ENCODE data around the gene C19orf67. TPM values are rescaled to one million over a fixed set of nuclear protein-coding genes. Genes with fewer than 3 reads are reported as not detected.
A peak's percentile ranks its signal among the peaks of the same experiment; 100 is the strongest.

C19orf67 gene
- total RNA-seq, 1 experiment from 2014 or later, result 0.39 TPM

DNA sequence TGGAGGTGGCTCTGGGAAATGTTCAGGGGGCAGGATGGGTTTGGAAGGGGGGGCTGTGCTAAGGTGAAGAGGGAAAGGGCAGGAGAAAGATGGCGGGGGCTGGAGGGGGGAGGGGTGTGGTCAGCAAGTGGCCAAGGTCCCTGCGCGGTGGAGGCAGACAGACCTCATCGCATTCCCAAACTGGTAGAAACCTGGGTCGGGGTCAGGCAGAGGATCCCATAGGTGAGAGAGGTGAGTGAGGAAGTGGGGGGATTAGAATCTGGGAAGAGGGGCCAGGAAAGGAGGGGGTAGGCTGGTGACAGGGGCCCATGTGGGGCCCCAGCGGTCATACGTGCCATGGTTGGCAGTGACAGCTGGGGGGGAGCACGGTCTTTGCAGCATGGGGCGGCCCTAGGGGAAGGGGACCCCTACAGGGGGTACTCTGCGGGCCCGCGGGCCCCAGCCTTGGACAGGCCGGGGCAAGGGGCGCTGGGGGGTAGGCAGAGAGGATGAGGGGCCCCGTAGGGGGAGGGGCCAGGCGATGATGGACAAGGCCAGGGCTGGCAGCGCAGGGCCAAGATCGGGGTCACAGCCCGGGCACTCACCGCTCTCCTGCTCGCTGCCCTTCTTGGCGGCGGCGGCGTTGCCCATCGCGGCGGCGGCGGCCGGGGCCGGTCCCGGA lies 31.5 kb upstream of the C19orf67 start:
- Mint-ChIP-seq H3K9me3 (no peaks in the 10 kb centered on the region), H3K4me1 (peaks cover 35 to 39% of the 10 kb centered on the region in 2 experiments), H3K27me3 (ENCODE audit: low read depth) (peaks cover 2% of the 10 kb centered on the region; the same call in 1 of the 2 replicates), H3K4me3 (peak overlapping the region; percentile 78 to 83), H3K27ac (no peak overlapping the region), H3K36me3 (ENCODE audit: insufficient read depth in 1 of 3, low read depth in 3 of 3) (peaks cover 5 to 18% (median 12%) of the 10 kb centered on the region in 3 experiments)
- H3K9me3 ChIP-seq (ENCODE audit: control insufficient read depth, low read depth, low read length), result no peaks in the 10 kb centered on the region
- H3K4me1 ChIP-seq (ENCODE audit: insufficient read depth, low read length), result peaks cover 9% of the 10 kb centered on the region; the same call in 1 of the 2 replicates
- WGBS (ENCODE audit: extremely low coverage, insufficient read length, low lambda C conversion rate), result no CpG with 5 or more reads among the region's 33 CpGs
- no peak overlapping the region for H3K27ac ChIP-seq (ENCODE audit: insufficient read length, low read depth, low read length)
- H2BK15ac ChIP-seq (ENCODE audit: low read depth, low read length), result no peak overlapping the region
- no peaks in the 10 kb centered on the region for H3K79me1 ChIP-seq (ENCODE audit: insufficient read depth, low read depth, low read length, poor library complexity, severe bottlenecking)
- no peak overlapping the region for H3K14ac ChIP-seq (ENCODE audit: insufficient read depth, low read length)
- DNase-seq, result no peak
- no peak overlapping the region for H2BK20ac ChIP-seq (ENCODE audit: low read depth, low read length, poor library complexity, severe bottlenecking)
- no peak overlapping the region for H4K5ac ChIP-seq (ENCODE audit: insufficient read length, low read depth, low read length)
- H4K8ac ChIP-seq (replicated peaks; ENCODE audit: insufficient read length, low read depth, low read length), result no peak overlapping the region
- H4K20me1 ChIP-seq (ENCODE audit: control insufficient read depth, insufficient read depth, insufficient read length), result no peaks in the 10 kb centered on the region
- no peak overlapping the region for H3K56ac ChIP-seq (ENCODE audit: insufficient read length, low read depth, low read length)
- peaks cover 2% of the 10 kb centered on the region; the same call in 1 of the 2 replicates for H3K79me2 ChIP-seq (ENCODE audit: insufficient read depth, low read length)
- no peak overlapping the region for H2BK120ac ChIP-seq (ENCODE audit: low read depth, low read length, poor library complexity, severe bottlenecking)
- TF ChIP-seq, protein P1, sequence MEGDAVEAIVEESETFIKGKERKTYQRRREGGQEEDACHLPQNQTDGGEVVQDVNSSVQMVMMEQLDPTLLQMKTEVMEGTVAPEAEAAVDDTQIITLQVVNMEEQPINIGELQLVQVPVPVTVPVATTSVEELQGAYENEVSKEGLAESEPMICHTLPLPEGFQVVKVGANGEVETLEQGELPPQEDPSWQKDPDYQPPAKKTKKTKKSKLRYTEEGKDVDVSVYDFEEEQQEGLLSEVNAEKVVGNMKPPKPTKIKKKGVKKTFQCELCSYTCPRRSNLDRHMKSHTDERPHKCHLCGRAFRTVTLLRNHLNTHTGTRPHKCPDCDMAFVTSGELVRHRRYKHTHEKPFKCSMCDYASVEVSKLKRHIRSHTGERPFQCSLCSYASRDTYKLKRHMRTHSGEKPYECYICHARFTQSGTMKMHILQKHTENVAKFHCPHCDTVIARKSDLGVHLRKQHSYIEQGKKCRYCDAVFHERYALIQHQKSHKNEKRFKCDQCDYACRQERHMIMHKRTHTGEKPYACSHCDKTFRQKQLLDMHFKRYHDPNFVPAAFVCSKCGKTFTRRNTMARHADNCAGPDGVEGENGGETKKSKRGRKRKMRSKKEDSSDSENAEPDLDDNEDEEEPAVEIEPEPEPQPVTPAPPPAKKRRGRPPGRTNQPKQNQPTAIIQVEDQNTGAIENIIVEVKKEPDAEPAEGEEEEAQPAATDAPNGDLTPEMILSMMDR (conservative IDR thresholded peaks at IDR 0.05), result no peak
- H2BK5ac ChIP-seq (ENCODE audit: insufficient read length, low read length), result no peak overlapping the region
- no peak overlapping the region for H2AK5ac ChIP-seq (ENCODE audit: insufficient read length, low read length)
- no peak overlapping the region for H3K4ac ChIP-seq (ENCODE audit: low read depth, low read length)
- H3K4me2 ChIP-seq (ENCODE audit: insufficient read depth, insufficient read length, low read length), result peak overlapping the region; percentile 69
- no peak overlapping the region for H3K23ac ChIP-seq (ENCODE audit: insufficient read length, low read depth, low read length)
- no peak overlapping the region for H2BK12ac ChIP-seq (ENCODE audit: insufficient read length, low read depth, low read length)
- H3K23me2 ChIP-seq (ENCODE audit: insufficient read length, low read depth, low read length, poor library complexity, severe bottlenecking), result peaks cover 16% of the 10 kb centered on the region
- H3K18ac ChIP-seq (ENCODE audit: insufficient read length, low read depth, low read length), result no peak overlapping the region
- H3K9ac ChIP-seq (ENCODE audit: extremely low read depth, insufficient read length, low read length), result peak overlapping the region; percentile 46
- no peak overlapping the region for H4K91ac ChIP-seq (ENCODE audit: insufficient read length, low read depth, low read length)
- H3K27me3 ChIP-seq (ENCODE audit: insufficient read depth, low read length), result no peaks in the 10 kb centered on the region; the same call in 1 of the 2 replicates
- H3T11ph ChIP-seq (ENCODE audit: low read length), result no peak overlapping the region
- no peak overlapping the region for H2AFZ ChIP-seq (ENCODE audit: low read length)

Data from H9 (cell line).